Left renal pelvis (tissue), 4 donors: ENCODE measurements around the gene RAD54L. TPM values are rescaled to one million over a fixed set of nuclear protein-coding genes. Genes with fewer than 3 reads are reported as not detected.
"Not testable (repeated sequence)": the region's sequence is repeated elsewhere in the genome, so short reads cannot be mapped to it uniquely, and the experiment has no call there.

ENCODE experiments used
- DNase-seq, 4 donors: peaks; one replicate each; pipeline ENCODE4 v3.0.0-alpha.2; 2013; ENCODE audit warnings: low read depth in 4 of 4, low spot score in 3 of 4
- polyA plus RNA-seq, 4 donors: library from polyadenylated mRNA; unstranded; fragments of 120-200 nt; gene quantifications; one replicate each; pipeline ENCODE4 v1.2.1, GENCODE V29; 2013; ENCODE audit not compliant: insufficient read length in 4 of 4

RAD54L gene
- polyA plus RNA-seq, 4 donors: 9.2 to 15.7 (median 11.8) TPM

- not testable (repeated sequence) for DNase-seq
Measured at GRCh38 chr1:46238865-46239264, 8.7 kb upstream of the RAD54L start.

GRCh38 chr1:46241733-46242132 lies 5.8 kb upstream of the RAD54L start:
- not testable (repeated sequence) for DNase-seq

GRCh38 chr1:46242918-46243317 lies 4.6 kb upstream of the RAD54L start:
- no peak for DNase-seq

- not testable (repeated sequence) for DNase-seq
Measured at GRCh38 chr1:46243831-46244230, 3.7 kb upstream of the RAD54L start.

- no peak for DNase-seq
Measured at GRCh38 chr1:46244656-46245371, 2.7 kb upstream of the RAD54L start.

GRCh38 chr1:46246136-46246535 lies 1.4 kb upstream of the RAD54L start:
- not testable (repeated sequence) for DNase-seq

GRCh38 chr1:46246548-46247435 lies 771 bp upstream of the RAD54L start:
- DNase-seq: peak in 2 of 4 donors; percentile 24 to 55

- DNase-seq: no peak
Measured at GRCh38 chr1:46248122-46248920, 758 bp downstream of the RAD54L start.

- no peak for DNase-seq
Measured at GRCh38 chr1:46254668-46255067, 7.1 kb downstream of the RAD54L start.

GRCh38 chr1:46256523-46256922 lies 9.0 kb downstream of the RAD54L start:
- no peak for DNase-seq

GRCh38 chr1:46262508-46262907 lies 14.9 kb downstream of the RAD54L start:
- DNase-seq: no peak

GRCh38 chr1:46263146-46263545 lies 15.6 kb downstream of the RAD54L start:
- DNase-seq: no peak

- no peak for DNase-seq
Measured at GRCh38 chr1:46268578-46268977, 21.0 kb downstream of the RAD54L start.

- no peak for DNase-seq
Measured at GRCh38 chr1:46274225-46275029, 26.9 kb downstream of the RAD54L start.

- DNase-seq: no peak
Measured at GRCh38 chr1:46275030-46275337, 27.4 kb downstream of the RAD54L start.

GRCh38 chr1:46277658-46278373 lies 30.3 kb downstream of the RAD54L start:
- no peak for DNase-seq

- DNase-seq: no peak
Measured at GRCh38 chr1:46278807-46279206, 31.2 kb downstream of the RAD54L start.

- DNase-seq: no peak
Measured at GRCh38 chr1:46280092-46280491, 32.5 kb downstream of the RAD54L start.

GRCh38 chr1:46281021-46281420 lies 33.5 kb downstream of the RAD54L start:
- no peak for DNase-seq

GRCh38 chr1:46284058-46284457 lies 36.5 kb downstream of the RAD54L start:
- no peak for DNase-seq
